CD8-positive, alpha-beta memory T cell (primary cell): Measurements from ENCODE around the gene LRTM1. TPM values are rescaled to one million over a fixed set of nuclear protein-coding genes. Genes with fewer than 3 reads are reported as not detected.

Source experiments
- CTCF ChIA-PET: fragments of 350-600 bp; sonication (Branson Sonifier 250); formaldehyde crosslinking; loops from one replicate; lab custom pipeline; 2021; ENCODE audit warnings: antibody characterized with exemption; lab: Charles Lee
- POLR2A ChIA-PET: fragments of 350-600 bp; sonication (Branson Sonifier 250); formaldehyde crosslinking; loops from one replicate; lab custom pipeline; 2021; ENCODE audit warnings: antibody characterized with exemption; lab: Charles Lee
- DNase-seq, 5 donors: peaks; one replicate each; pipeline versions ENCODE4 v3.0.0 to v3.0.0-alpha.2; 2020 to 2022; ENCODE audit warnings: mixed read lengths in 1 of 5
- H3K27ac ChIP-seq: one replicate; pipeline ENCODE4 v1.7.0; 2013; ENCODE audit warnings: low read depth, mild to moderate bottlenecking, low read length, moderate library complexity
- H3K27me3 ChIP-seq: 2 replicates; pipeline ENCODE4 v1.7.0; 2013; ENCODE audit warnings: low read length, mild to moderate bottlenecking; ENCODE audit not compliant: insufficient read depth, poor library complexity, severe bottlenecking
- H3K36me3 ChIP-seq: 2 replicates; pipeline ENCODE4 v1.7.0; 2013; ENCODE audit warnings: mild to moderate bottlenecking, low read length, moderate library complexity; ENCODE audit not compliant: insufficient read depth
- H3K4me1 ChIP-seq: 2 replicates; pipeline ENCODE4 v1.7.0; 2013; ENCODE audit warnings: mild to moderate bottlenecking, low read length, moderate library complexity; ENCODE audit not compliant: insufficient read depth
- H3K4me3 ChIP-seq: 2 replicates; pipeline ENCODE4 v1.7.0; 2013; ENCODE audit warnings: mild to moderate bottlenecking, low read length
- H3K9me3 ChIP-seq: 2 replicates; pipeline ENCODE4 v1.7.0; 2013; ENCODE audit warnings: mild to moderate bottlenecking, low read length
- H3K27ac Mint-ChIP-seq, 8 donors: one replicate each; pipeline ENCODE4 v1.8.0; 2020 to 2021; ENCODE audit warnings: mixed read lengths in 8 of 8, mild to moderate bottlenecking in 6 of 8, inconsistent platforms in 3 of 8, moderate library complexity in 3 of 8
- H3K27me3 Mint-ChIP-seq, 2 donors: one replicate each; pipeline ENCODE4 v1.8.0; 2020 to 2021; ENCODE audit warnings: mixed read lengths in 2 of 2, mild to moderate bottlenecking in 1 of 2, moderate library complexity in 1 of 2
- H3K36me3 Mint-ChIP-seq, 3 donors: one replicate each; pipeline ENCODE4 v1.8.0; 2020 to 2021; ENCODE audit warnings: mixed read lengths in 3 of 3, inconsistent platforms in 1 of 3, mild to moderate bottlenecking in 1 of 3
- H3K4me1 Mint-ChIP-seq, 3 donors: one replicate each; pipeline ENCODE4 v1.8.0; 2020 to 2021; ENCODE audit warnings: mixed read lengths in 3 of 3, inconsistent platforms in 1 of 3, mild to moderate bottlenecking in 1 of 3
- H3K4me3 Mint-ChIP-seq, 7 donors: one replicate each; pipeline ENCODE4 v1.8.0; 2020 to 2021; ENCODE audit warnings: mixed read lengths in 7 of 7, mild to moderate bottlenecking in 6 of 7, moderate library complexity in 4 of 7, inconsistent platforms in 2 of 7
- H3K9me3 Mint-ChIP-seq, 5 donors: one replicate each; pipeline ENCODE4 v1.8.0; 2020 to 2022; ENCODE audit warnings: mixed read lengths in 5 of 5, mild to moderate bottlenecking in 3 of 5, moderate library complexity in 2 of 5, inconsistent platforms in 1 of 5
- polyA plus RNA-seq: library from polyadenylated mRNA; unstranded; fragments of 300-500 nt; fragmentation: Illumina TruSeq; gene quantifications from one replicate; pipeline ENCODE4 v1.2.3, GENCODE V29; 2021
- total RNA-seq, 2 experiments: library from RNA; stranded (reverse); gene quantifications; one replicate each; pipeline ENCODE4 v1.2.3, GENCODE V29; 2021

LRTM1 gene
- total and polyA plus RNA-seq, 3 experiments from 2014 or later, result not detected

- no peaks in the 10 kb centered on the region for H3K4me1 Mint-ChIP-seq
- no peaks in the 10 kb centered on the region for H3K4me1 ChIP-seq
- H3K27ac Mint-ChIP-seq, result peak overlapping the region in 1 of 8 donors; percentile 7
- ChIA-PET CTCF (no interaction called here), POLR2A (no interaction called here)
- no peak overlapping the region for H3K27ac ChIP-seq
- no peaks in the 10 kb centered on the region for H3K36me3 Mint-ChIP-seq
- H3K27me3 Mint-ChIP-seq, result no peaks in the 10 kb centered on the region
- no peak for DNase-seq
- no peaks in the 10 kb centered on the region for H3K9me3 ChIP-seq
- no peak overlapping the region for H3K4me3 ChIP-seq
- no peaks in the 10 kb centered on the region for H3K36me3 ChIP-seq
- no peak overlapping the region for H3K4me3 Mint-ChIP-seq
- H3K27me3 ChIP-seq, result no peaks in the 10 kb centered on the region
- H3K9me3 Mint-ChIP-seq, result peaks cover 0 to 16% (median 3%) of the 10 kb centered on the region in 5 donors
Measured at GRCh38 chr3:54871867-54872266, 56.0 kb downstream of the LRTM1 start.

GRCh38 chr3:54870423-54870822, 57.4 kb downstream of the LRTM1 start:
- Mint-ChIP-seq H3K27me3 (no peaks in the 10 kb centered on the region), H3K36me3 (no peaks in the 10 kb centered on the region), H3K27ac (no peak overlapping the region), H3K9me3 (peaks cover 2 to 12% (median 3%) of the 10 kb centered on the region in 5 donors), H3K4me1 (no peaks in the 10 kb centered on the region), H3K4me3 (no peak overlapping the region)
- H3K4me1 ChIP-seq, result no peaks in the 10 kb centered on the region
- no peaks in the 10 kb centered on the region for H3K36me3 ChIP-seq
- no peak overlapping the region for H3K4me3 ChIP-seq
- no peak overlapping the region for H3K27ac ChIP-seq
- ChIA-PET CTCF (no interaction called here), POLR2A (no interaction called here)
- no peaks in the 10 kb centered on the region for H3K27me3 ChIP-seq
- no peak for DNase-seq
- no peaks in the 10 kb centered on the region for H3K9me3 ChIP-seq
